Upper lobe of left lung (tissue), 6 donors: ENCODE results near the gene BRIX1. TPM values are rescaled to one million over a fixed set of nuclear protein-coding genes. Genes with fewer than 3 reads are reported as not detected.
A peak's percentile ranks its signal among the peaks of the same experiment; 100 is the strongest.
"Not testable (repeated sequence)": the region's sequence is repeated elsewhere in the genome, so short reads cannot be mapped to it uniquely, and the experiment has no call there.

Experiments used
- ATAC-seq, 2 donors: fragments of 200-7000 bp; cut with Tn5 transposase; one replicate each; pipeline ENCODE4 v1.9.1; 2022; ENCODE audit warnings: mild to moderate bottlenecking in 2 of 2, moderate library complexity in 2 of 2; ENCODE audit not compliant: low FRiP score in 2 of 2
- DNase-seq, 2 donors: peaks; one replicate each; pipeline ENCODE4 v3.0.0-alpha.2; 2019 to 2020
- H3K27ac ChIP-seq, 4 donors: fragments of 200-600 bp; sonication (generic); one replicate each; pipeline ENCODE4 v1.5.1; 2016 to 2019
- H3K27me3 ChIP-seq, 4 donors: fragments of 200-600 bp; sonication (generic); one replicate each; pipeline ENCODE4 v1.5.1; 2017 to 2019
- H3K36me3 ChIP-seq, 4 donors: fragments of 200-600 bp; sonication (generic); one replicate each; pipeline ENCODE4 v1.5.1; 2016 to 2019
- H3K4me1 ChIP-seq, 4 donors: fragments of 200-600 bp; sonication (generic); one replicate each; pipeline ENCODE4 v1.5.1; 2018 to 2019
- H3K4me3 ChIP-seq, 4 donors: fragments of 200-600 bp; sonication (generic); one replicate each; pipeline ENCODE4 v1.5.1; 2017 to 2019; ENCODE audit warnings: mild to moderate bottlenecking in 2 of 4, moderate library complexity in 1 of 4
- H3K9me3 ChIP-seq, 4 donors: fragments of 200-600 bp; sonication (generic); one replicate each; pipeline ENCODE4 v1.5.1; 2018 to 2019
- EP300 ChIP-seq, 4 donors: sonication (generic); formaldehyde crosslinking; IDR thresholded peaks; one replicate each; pipeline ENCODE4 v1.5.1; 2017; ENCODE audit warnings: antibody characterized with exemption in 4 of 4, control low read depth in 2 of 4
- POLR2A ChIP-seq, 4 donors: fragments of 450-650 bp; IDR thresholded peaks; one replicate each; pipeline ENCODE4 v1.5.1; 2016 to 2017; ENCODE audit warnings: antibody characterized with exemption in 4 of 4, mild to moderate bottlenecking in 2 of 4
- POLR2AphosphoS5 ChIP-seq, 2 donors: sonication (generic); formaldehyde crosslinking; IDR thresholded peaks; one replicate each; pipeline ENCODE4 v1.5.1; 2017; ENCODE audit warnings: antibody characterized with exemption in 2 of 2
- WGBS, 2 donors: methylation state at CpG; one replicate each; pipeline ENCODE4 v1.1.5; 2017 to 2018; 5-methylcytosine and 5-hydroxymethylcytosine counted together
- total RNA-seq, 6 donors: library from RNA; depleted of rRNA in 4 of 6; stranded (reverse); fragments of >200 nt in 4 of 6; gene quantifications; one replicate each; pipeline versions ENCODE4 v1.1.0 to v1.2.1, GENCODE V29; 2016 to 2021
- TF ChIP-seq, protein P1 (sequence below), 6 experiments: fragments of 450-650 bp in 4 of 6; fragments of 200-600 bp in 2 of 6; sonication (generic) in 2 of 6; IDR thresholded peaks; one replicate each; pipeline ENCODE4 v1.5.1; 2016 to 2019; ENCODE audit warnings: antibody characterized with exemption in 6 of 6
- donor health status: DM: no; HTN: no; CAD: no; lungs with moderate emphysema.
- donor health status: DM: no; HTN: yes; CAD: no; lungs with severe emphysema.

The BRIX1 gene
- total RNA-seq, 6 donors from 2014 or later: 7.9 to 30.4 (median 19.0) TPM

DNA sequence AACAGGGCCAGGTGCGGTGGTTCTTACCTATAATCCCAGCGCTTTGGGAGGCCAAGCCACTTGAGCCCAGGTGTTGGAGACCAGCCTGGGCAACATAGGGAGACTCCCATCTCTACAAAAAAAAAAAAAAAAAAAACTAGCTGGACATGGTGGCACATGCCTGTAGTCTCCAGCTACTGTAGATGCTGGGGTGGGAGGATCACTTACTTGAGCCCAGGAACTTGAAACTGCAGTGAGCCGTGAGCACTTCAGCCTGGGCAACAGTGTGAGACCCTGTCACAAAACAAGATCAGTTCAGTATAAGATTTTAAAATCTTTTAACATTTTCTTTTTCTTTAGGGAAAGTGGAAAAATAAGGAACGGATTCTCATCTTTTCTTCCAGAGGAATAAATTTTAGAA, 2.5 kb downstream of the BRIX1 start:
- Histone ChIP-seq H3K36me3 (peaks cover 3 to 40% (median 20%) of the 10 kb centered on the region in 4 donors), H3K27me3 (no peaks in the 10 kb centered on the region), H3K4me1 (peaks cover 19 to 36% (median 24%) of the 10 kb centered on the region in 4 donors), H3K27ac (no peak overlapping the region), H3K9me3 (no peaks in the 10 kb centered on the region), H3K4me3 (no peak overlapping the region)
- 87 to 88% methylated on average over 4 of the region's 4 CpGs for WGBS, 2 donors
- ATAC-seq (no peak), DNase-seq (no peak)
- TF ChIP-seq, protein P1, sequence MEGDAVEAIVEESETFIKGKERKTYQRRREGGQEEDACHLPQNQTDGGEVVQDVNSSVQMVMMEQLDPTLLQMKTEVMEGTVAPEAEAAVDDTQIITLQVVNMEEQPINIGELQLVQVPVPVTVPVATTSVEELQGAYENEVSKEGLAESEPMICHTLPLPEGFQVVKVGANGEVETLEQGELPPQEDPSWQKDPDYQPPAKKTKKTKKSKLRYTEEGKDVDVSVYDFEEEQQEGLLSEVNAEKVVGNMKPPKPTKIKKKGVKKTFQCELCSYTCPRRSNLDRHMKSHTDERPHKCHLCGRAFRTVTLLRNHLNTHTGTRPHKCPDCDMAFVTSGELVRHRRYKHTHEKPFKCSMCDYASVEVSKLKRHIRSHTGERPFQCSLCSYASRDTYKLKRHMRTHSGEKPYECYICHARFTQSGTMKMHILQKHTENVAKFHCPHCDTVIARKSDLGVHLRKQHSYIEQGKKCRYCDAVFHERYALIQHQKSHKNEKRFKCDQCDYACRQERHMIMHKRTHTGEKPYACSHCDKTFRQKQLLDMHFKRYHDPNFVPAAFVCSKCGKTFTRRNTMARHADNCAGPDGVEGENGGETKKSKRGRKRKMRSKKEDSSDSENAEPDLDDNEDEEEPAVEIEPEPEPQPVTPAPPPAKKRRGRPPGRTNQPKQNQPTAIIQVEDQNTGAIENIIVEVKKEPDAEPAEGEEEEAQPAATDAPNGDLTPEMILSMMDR (IDR thresholded peaks at IDR 0.05): no peak
- TF ChIP-seq EP300 (IDR thresholded peaks at IDR 0.05) (no peak), POLR2AphosphoS5 (IDR thresholded peaks at IDR 0.05) (no peak), POLR2A (IDR thresholded peaks at IDR 0.05) (no peak)

DNA sequence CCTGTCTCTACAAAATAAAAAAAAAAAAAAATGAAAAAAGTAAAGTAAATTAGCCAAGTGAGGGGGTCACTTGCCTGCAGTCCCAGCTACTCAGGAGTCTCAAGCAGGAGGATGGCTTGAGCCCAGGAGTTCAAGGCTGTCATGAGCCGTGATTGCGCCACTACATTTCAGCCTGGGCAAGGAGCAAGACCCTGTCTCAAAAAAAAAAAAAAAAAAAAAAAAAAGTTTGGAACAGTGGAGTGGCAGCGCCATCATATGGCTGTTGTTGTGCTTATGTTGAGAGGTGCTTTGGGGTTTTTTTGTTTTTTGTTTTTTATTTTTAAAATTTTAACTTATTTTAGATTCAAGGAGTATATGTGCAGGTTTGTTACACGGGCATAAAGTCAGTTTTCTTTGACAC, 3.6 kb downstream of the BRIX1 start:
- TF ChIP-seq EP300 (IDR thresholded peaks at IDR 0.05) (no peak), POLR2A (IDR thresholded peaks at IDR 0.05) (no peak), POLR2AphosphoS5 (IDR thresholded peaks at IDR 0.05) (no peak)
- TF ChIP-seq, protein P1 (IDR thresholded peaks at IDR 0.05): no peak
- Histone ChIP-seq H3K4me1 (peaks cover 20 to 35% (median 26%) of the 10 kb centered on the region in 4 donors), H3K27me3 (no peaks in the 10 kb centered on the region), H3K4me3 (no peak overlapping the region), H3K36me3 (peaks cover 3 to 50% (median 25%) of the 10 kb centered on the region in 4 donors), H3K9me3 (no peaks in the 10 kb centered on the region), H3K27ac (no peak overlapping the region)
- DNase-seq (no peak), ATAC-seq (no peak)
- 87 to 93% methylated on average over 4 of the region's 4 CpGs for WGBS, 2 donors

DNA sequence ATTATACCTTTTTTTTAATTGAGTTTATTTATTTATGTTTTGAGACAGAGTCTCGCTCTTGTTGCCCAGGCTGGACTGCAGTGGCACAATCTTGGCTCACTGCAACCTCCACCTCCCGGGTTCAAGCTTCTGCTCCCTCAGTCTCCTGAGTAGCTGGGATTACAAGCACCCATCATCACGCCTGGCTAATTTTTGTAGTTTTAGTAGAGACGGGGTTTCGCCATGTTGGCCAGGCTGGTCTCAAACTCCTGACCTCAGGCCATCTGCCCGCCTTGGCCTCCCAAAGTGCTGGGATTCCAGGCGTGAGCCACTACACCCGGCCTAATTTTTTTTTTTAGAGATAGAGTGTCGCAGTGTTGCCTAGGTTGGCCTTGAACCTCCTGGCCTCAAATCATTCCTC, 7.7 kb downstream of the BRIX1 start:
- 95 to 96% methylated on average over 9 of the region's 9 CpGs for WGBS, 2 donors
- H3K4me3 ChIP-seq, H3K9me3 ChIP-seq, ATAC-seq, H3K27me3 ChIP-seq, DNase-seq: not testable (repeated sequence)
- H3K4me1 ChIP-seq: peaks cover 0 to 17% (median 9%) of the 10 kb centered on the region in 4 donors
- peak overlapping the region in 3 of 4 donors; percentile 4 to 51 (median 39) for H3K27ac ChIP-seq
- peaks cover 12 to 81% (median 34%) of the 10 kb centered on the region in 4 donors for H3K36me3 ChIP-seq

DNA sequence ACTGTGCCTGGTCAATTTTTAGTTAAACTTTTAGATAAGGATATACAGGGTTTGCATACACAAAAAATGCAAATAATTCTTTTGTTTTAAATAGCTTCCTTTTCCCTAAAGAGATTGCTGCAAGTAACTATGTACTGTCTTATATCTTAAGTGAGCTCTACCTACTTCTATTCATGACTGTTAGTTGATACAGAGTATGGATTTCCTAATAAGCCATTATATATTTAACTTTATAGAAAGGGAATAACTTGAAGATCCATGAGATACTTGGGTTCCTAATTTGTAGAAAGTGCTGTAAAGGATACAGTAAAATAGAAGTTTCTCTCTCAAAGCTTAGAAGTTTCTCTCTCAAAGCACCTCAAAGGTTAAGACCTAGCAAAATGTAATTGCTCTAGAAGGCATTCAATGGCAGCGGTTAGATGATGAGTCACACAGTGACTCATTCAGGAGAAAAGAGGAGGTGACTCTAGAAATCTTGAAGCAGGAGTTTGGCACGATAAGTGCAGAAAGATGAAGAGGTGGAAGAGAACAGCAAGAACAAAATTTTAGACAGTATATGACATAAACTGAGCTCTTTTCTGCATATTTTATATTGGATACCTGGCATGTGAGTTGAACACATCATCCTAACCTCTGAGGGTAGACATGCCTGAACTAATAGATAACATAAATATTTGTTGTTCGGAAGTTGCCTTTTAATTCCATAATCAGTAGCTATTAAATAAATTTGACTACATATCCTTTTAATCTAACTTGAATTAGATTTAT, 8.4 kb downstream of the BRIX1 start:
- Histone ChIP-seq H3K9me3 (no peaks in the 10 kb centered on the region), H3K4me1 (peaks cover 3 to 18% (median 15%) of the 10 kb centered on the region in 4 donors), H3K4me3 (no peak overlapping the region), H3K36me3 (peaks cover 12 to 81% (median 34%) of the 10 kb centered on the region in 4 donors), H3K27me3 (no peaks in the 10 kb centered on the region), H3K27ac (peak overlapping the region in 3 of 4 donors; percentile 4 to 51 (median 39))
- TF ChIP-seq, protein P1 (IDR thresholded peaks at IDR 0.05): no peak
- TF ChIP-seq POLR2AphosphoS5 (IDR thresholded peaks at IDR 0.05) (no peak), POLR2A (IDR thresholded peaks at IDR 0.05) (no peak), EP300 (IDR thresholded peaks at IDR 0.05) (no peak)
- peak in 1 of 2 donors; percentile 52 for DNase-seq
- WGBS, 2 donors: 51 to 55% methylated on average over 3 of the region's 3 CpGs
- ATAC-seq: peak; percentile 59 to 60

DNA sequence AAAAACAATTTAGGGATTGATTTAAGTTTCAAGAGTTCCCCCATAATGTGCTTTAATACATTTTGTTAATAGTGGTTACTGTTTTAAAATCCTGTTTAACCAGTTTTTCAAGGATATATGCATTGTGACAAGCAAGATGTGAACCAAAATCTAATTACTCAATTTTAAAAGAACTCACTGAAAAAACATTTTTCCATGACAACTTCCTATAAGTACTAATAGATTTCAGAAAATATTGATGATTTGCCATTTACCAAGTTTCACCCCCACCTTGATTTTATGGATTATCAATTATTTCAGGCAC, 8.9 kb downstream of the BRIX1 start:
- H3K9me3 ChIP-seq: no peaks in the 10 kb centered on the region
- peak overlapping the region in 2 of 4 donors; percentile 33 to 37 for H3K27ac ChIP-seq
- peaks cover 5 to 18% (median 15%) of the 10 kb centered on the region in 4 donors for H3K4me1 ChIP-seq
- TF ChIP-seq POLR2A (IDR thresholded peaks at IDR 0.05): no peak
- TF ChIP-seq, protein P1 (IDR thresholded peaks at IDR 0.05): no peak
- TF ChIP-seq POLR2AphosphoS5 (IDR thresholded peaks at IDR 0.05): no peak
- TF ChIP-seq EP300 (IDR thresholded peaks at IDR 0.05): no peak
- ATAC-seq (no peak), DNase-seq (no peak)
- peaks cover 12 to 77% (median 34%) of the 10 kb centered on the region in 4 donors for H3K36me3 ChIP-seq
- no peak overlapping the region for H3K4me3 ChIP-seq
- H3K27me3 ChIP-seq: no peaks in the 10 kb centered on the region
